ENCODE results near the gene FMN1. TPM values are rescaled to one million over a fixed set of nuclear protein-coding genes. Genes with fewer than 3 reads are reported as not detected.

Gene FMN1
- total RNA-seq, 1 experiment from 2014 or later, result 3.9 TPM

- Histone ChIP-seq H3K4me3 (ENCODE audit: low read depth in 2 of 2, low read length in 2 of 2) (no peak overlapping the region), H3K9me3 (ENCODE audit: control insufficient read depth, insufficient read depth, low read depth, low read length) (peaks cover 4% of the 10 kb centered on the region; the same call in 1 of the 2 replicates), H3K27ac (ENCODE audit: low read length) (no peak overlapping the region), H3K27me3 (ENCODE audit: control insufficient read depth, insufficient read depth, low read length) (no peaks in the 10 kb centered on the region), H3K36me3 (ENCODE audit: control insufficient read depth, insufficient read depth, low read length) (no peaks in the 10 kb centered on the region), H3K4me1 (ENCODE audit: control insufficient read depth, insufficient read depth, low read length) (no peaks in the 10 kb centered on the region)
- ChIA-PET POLR2A (no interaction called here), CTCF (no interaction called here)
- no TSS peak for BruUV-seq (replicated peaks)
- no peak for ATAC-seq
- intact Hi-C loops (cut with micrococcal nuclease; ENCODE audit: unreplicated experiment) (loop anchor here (5.0 kb wide), 1 partner anchor 47 kb away; no protein-coding TSS in a partner anchor), in situ Hi-C loops (cut with HindIII; ENCODE audit: low pct_unique_long_range_greater_than_20kb, low sequenced_read_pairs) (no loop called here)
- DNase-seq (ENCODE audit: low read depth, low spot score), result no peak
- TF ChIP-seq SIN3A (IDR thresholded peaks at IDR 0.05; ENCODE audit: borderline replicate concordance, insufficient read depth, low read depth, low read length) (no peak), POLR2AphosphoS5 (IDR thresholded peaks at IDR 0.05; ENCODE audit: low read depth, low read length) (no peak), CTCF (IDR thresholded peaks at IDR 0.05) (no peak), TCF7L2 (IDR thresholded peaks at IDR 0.05; ENCODE audit: low read depth, low read length) (no peak), REST (IDR thresholded peaks at IDR 0.05; ENCODE audit: insufficient read depth in 1 of 2, low read depth in 2 of 2, low read length in 1 of 2) (no peak)
Measured at GRCh38 chr15:33009026-33009425, 185.5 kb downstream of the FMN1 start.

- CTCF ChIA-PET, result no interaction called here
- BruUV-seq (replicated peaks), result no TSS peak
- H3K36me3 ChIP-seq (ENCODE audit: control insufficient read depth, insufficient read depth, low read length), result no peaks in the 10 kb centered on the region
- H3K4me1 ChIP-seq (ENCODE audit: control insufficient read depth, insufficient read depth, low read length), result no peaks in the 10 kb centered on the region
- H3K27ac ChIP-seq (ENCODE audit: low read length), result no peak overlapping the region
- ATAC-seq, result no peak
- no peak for DNase-seq (ENCODE audit: low read depth, low spot score)
- TF ChIP-seq REST (IDR thresholded peaks at IDR 0.05; ENCODE audit: insufficient read depth in 1 of 2, low read depth in 2 of 2, low read length in 1 of 2), result no peak
- intact Hi-C loops (cut with micrococcal nuclease; ENCODE audit: unreplicated experiment) (loop anchor here (5.0 kb wide), 1 partner anchor 46 kb away; no protein-coding TSS in a partner anchor), in situ Hi-C loops (cut with HindIII; ENCODE audit: low pct_unique_long_range_greater_than_20kb, low sequenced_read_pairs) (no loop called here)
- POLR2A ChIA-PET, result no interaction called here
- H3K9me3 ChIP-seq (ENCODE audit: control insufficient read depth, insufficient read depth, low read depth, low read length), result peaks cover 4% of the 10 kb centered on the region; the same call in 1 of the 2 replicates
- H3K27me3 ChIP-seq (ENCODE audit: control insufficient read depth, insufficient read depth, low read length), result no peaks in the 10 kb centered on the region
- H3K4me3 ChIP-seq (ENCODE audit: low read depth in 2 of 2, low read length in 2 of 2), result no peak overlapping the region
Measured at GRCh38 chr15:33008284-33008995, 186.1 kb downstream of the FMN1 start.
